Activated CD4-positive, CD25-positive, alpha-beta regulatory T cell treated with anti-CD3 and anti-CD28 coated beads, Interleukin-2, amount 50 U/mL, for 24 hours (primary cell): Measurements from ENCODE around the gene DKK2.

ENCODE experiments used
- ATAC-seq, 2 donors: fragments of 150-1000 bp; cut with Tn5 transposase; one replicate each; pipeline ENCODE4 v1.10.0; 2021; ENCODE audit warnings: mild to moderate bottlenecking in 1 of 2, moderate library complexity in 1 of 2

DKK2 gene

DNA sequence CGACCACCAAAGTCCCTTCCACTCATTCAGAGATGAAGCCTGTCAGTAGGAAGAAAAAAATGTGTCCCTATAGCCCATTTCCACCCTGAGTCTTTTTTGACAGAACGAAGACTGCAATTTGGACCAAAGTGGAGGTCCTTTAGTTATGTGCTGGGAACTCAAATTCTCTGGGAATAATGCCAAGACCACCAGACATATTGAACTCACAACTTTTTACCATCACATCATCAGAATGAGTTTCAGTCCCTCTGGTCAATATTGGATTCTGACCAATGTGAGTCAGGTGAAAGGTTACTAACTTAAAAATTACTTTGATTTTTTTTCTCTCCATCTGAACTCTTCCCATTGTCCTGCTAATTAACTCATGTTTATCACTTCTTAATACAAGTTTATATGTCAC is 128.9 kb downstream of the DKK2 start:
- no peak for ATAC-seq

DNA sequence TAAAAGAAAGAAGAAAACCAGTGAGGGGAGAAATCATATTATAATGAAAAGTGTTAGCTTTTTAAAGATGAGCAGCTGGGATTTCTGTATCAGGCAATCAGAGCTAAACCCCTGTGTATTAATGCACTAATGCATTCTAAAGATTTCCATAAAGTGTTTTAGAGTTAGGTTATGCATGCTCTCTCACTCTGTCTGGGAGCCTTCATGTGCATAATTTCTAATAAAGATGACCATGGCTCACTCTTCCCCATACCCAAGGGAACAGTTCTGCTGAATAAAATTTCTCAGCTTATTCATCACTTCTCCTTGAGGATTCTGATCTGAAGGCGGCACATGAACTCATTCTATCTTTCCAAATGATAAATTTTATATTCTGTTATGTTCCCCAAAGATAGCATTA is 129.4 kb downstream of the DKK2 start:
- no peak for ATAC-seq

DNA sequence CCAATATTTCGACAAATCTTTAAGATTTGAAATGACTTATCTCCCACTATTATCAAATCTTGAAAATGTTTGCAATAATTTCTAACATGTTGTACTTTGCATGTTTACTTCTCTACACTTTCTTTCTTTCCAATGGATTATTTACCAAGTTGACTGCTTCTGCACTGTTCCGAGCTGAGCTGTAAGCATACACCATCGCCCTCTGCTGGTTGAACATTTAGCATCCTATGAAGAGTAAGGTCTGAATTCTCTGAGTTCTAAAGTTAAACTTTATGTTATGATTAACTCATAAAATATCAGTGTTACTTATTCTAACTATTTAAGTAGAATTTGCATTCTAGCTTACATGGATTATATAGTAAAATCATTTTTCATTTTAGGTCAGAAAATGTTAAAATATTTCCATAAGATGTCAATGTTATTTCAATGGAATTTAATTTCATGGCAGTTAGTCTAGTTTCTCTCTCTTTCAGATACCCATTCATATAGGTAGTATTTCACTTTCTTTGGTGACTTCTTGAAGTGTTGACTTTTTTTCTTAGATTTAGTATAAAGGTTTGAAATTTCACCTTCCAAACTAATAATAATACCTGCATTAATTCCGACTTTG is 137.4 kb downstream of the DKK2 start:
- ATAC-seq, result no peak

DNA sequence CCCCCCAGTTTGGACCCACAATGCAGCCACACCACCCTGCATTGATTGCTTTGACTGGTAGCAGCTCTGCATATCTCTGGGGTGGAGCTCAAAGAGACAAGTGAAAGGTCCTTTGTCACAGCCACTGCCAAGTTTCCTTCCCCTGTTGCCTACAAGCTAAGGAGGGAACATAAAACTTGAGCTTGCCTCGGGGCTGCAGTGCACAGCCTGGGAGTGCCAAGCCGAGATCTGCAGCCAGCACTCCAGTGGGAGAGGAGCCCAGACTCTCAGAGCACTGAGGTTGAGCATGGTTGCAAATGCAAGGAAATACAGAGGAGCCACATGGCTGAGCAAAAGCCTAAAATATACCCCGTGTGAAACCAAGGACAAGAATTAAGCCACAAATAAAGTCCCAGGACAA is 142.2 kb downstream of the DKK2 start:
- ATAC-seq, result no peak

DNA sequence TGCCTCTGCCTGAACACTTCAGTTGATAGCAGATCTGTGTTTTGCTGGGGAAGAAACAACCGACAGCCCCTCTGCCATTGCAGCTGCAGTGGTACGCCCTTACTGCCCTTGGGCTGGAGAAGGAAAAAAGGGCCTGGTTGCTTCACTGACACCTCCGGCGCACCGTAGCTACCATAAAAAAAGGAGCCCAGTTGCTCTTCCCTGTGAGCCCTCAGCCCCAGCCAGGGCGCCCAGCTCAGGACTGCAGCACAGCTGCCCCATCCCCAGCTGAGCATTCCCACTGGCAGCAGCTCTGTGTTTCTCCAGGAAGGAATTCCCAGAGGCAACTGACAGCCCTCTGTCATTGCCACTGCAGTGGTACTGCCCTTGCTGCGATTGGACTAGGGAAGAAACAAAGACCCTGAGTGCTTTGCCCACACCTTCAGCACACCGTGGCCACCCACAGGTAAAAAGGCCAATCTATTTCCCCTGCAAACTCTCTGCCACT is 142.7 kb downstream of the DKK2 start:
- no peak for ATAC-seq

DNA sequence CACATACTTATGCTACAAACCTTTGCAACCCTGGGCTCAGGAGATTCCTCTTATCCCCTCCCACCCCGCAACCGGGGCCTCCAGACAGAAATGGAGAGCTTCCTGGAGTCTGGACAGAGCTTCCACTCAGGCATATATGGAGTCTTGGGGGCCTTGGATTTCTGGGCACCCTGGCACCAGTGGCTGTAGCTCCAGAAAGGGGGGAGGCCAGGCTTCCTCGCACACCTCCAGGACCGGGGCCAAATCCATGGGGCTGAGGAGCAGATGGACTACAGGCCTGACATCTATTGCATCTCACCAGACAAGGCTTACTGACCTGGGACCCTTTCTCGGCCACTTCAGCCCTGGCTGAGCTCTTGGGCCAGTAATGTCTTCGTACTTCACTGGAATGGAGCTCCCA is 143.3 kb downstream of the DKK2 start:
- no peak for ATAC-seq

DNA sequence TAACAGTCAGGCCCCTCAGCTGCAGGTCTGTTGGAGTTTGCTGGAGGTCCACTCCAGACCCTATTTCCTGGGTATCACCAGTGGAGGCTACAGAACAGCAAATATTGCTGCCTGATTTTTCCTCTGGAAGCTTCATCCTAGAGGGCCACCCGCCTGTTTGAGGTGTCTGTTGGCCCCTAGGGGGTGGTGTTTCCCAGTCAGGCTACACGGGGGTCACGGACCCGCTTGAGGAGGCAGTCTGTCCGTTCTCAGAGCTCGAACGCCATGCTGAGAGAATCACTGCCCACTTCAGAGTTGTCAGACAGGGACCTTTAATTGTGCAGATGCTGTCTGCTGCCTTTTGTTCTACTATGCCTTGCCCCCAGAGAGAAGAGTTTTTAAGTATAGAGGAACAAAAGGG is 160.8 kb downstream of the DKK2 start:
- no peak for ATAC-seq
